Measurements from ENCODE around the gene ANKS1B. TPM values are rescaled to one million over a fixed set of nuclear protein-coding genes. Genes with fewer than 3 reads are reported as not detected.

ANKS1B gene
- total RNA-seq, 1 donor from 2014 or later, result 8.2 TPM

- DNase-seq (ENCODE audit: low spot score in 2 of 2), result no peak
- Histone ChIP-seq H3K36me3 (peaks cover 0 to 3% of the 10 kb centered on the region in 2 donors), H3K4me3 (no peak overlapping the region), H3K27ac (no peak overlapping the region), H3K4me1 (no peaks in the 10 kb centered on the region), H3K9me3 (no peaks in the 10 kb centered on the region), H3K27me3 (no peaks in the 10 kb centered on the region)
- intact Hi-C loops (cut with DNase I), result no loop called here
- TF ChIP-seq CTCF (IDR thresholded peaks at IDR 0.05), result no peak
Observed at GRCh38 chr12:98740751-98741150, 1244.0 kb downstream of the ANKS1B start.

- H3K27me3 ChIP-seq, result no peaks in the 10 kb centered on the region
- peaks cover 1 to 3% of the 10 kb centered on the region in 2 donors for H3K36me3 ChIP-seq
- H3K27ac ChIP-seq, result no peak overlapping the region
- H3K4me3 ChIP-seq, result no peak overlapping the region
- no peak for TF ChIP-seq CTCF (IDR thresholded peaks at IDR 0.05)
- intact Hi-C loops (cut with DNase I), result no loop called here
- no peaks in the 10 kb centered on the region for H3K9me3 ChIP-seq
- no peak for DNase-seq (ENCODE audit: low spot score in 2 of 2)
- H3K4me1 ChIP-seq, result no peaks in the 10 kb centered on the region
Observed at GRCh38 chr12:98738539-98738938, 1246.2 kb downstream of the ANKS1B start.

- peaks cover 6 to 7% of the 10 kb centered on the region in 2 donors for H3K36me3 ChIP-seq
- H3K27me3 ChIP-seq, result no peaks in the 10 kb centered on the region
- no peak overlapping the region for H3K4me3 ChIP-seq
- no peaks in the 10 kb centered on the region for H3K4me1 ChIP-seq
- intact Hi-C loops (cut with DNase I), result no loop called here
- no peak for TF ChIP-seq CTCF (IDR thresholded peaks at IDR 0.05)
- DNase-seq (ENCODE audit: low spot score in 2 of 2), result no peak
- no peaks in the 10 kb centered on the region for H3K9me3 ChIP-seq
- H3K27ac ChIP-seq, result no peak overlapping the region
Observed at GRCh38 chr12:98738002-98738401, 1246.7 kb downstream of the ANKS1B start.

- Histone ChIP-seq H3K4me1 (no peaks in the 10 kb centered on the region), H3K9me3 (no peaks in the 10 kb centered on the region), H3K4me3 (no peak overlapping the region), H3K27ac (no peak overlapping the region), H3K27me3 (no peaks in the 10 kb centered on the region), H3K36me3 (peaks cover 6 to 12% of the 10 kb centered on the region in 2 donors)
- DNase-seq (ENCODE audit: low spot score in 2 of 2), result no peak
- no peak for TF ChIP-seq CTCF (IDR thresholded peaks at IDR 0.05)
- intact Hi-C loops (cut with DNase I), result no loop called here
Observed at GRCh38 chr12:98737322-98737712, 1247.4 kb downstream of the ANKS1B start.

GRCh38 chr12:98736352-98737321 lies 1248.1 kb downstream of the ANKS1B start:
- TF ChIP-seq CTCF (IDR thresholded peaks at IDR 0.05), result no peak
- intact Hi-C loops (cut with DNase I), result no loop called here
- peaks cover 11 to 14% of the 10 kb centered on the region in 2 donors for H3K36me3 ChIP-seq
- H3K9me3 ChIP-seq, result no peaks in the 10 kb centered on the region
- DNase-seq (ENCODE audit: low spot score in 2 of 2), result no peak
- no peak overlapping the region for H3K4me3 ChIP-seq
- H3K27me3 ChIP-seq, result no peaks in the 10 kb centered on the region
- H3K4me1 ChIP-seq, result no peaks in the 10 kb centered on the region
- H3K27ac ChIP-seq, result no peak overlapping the region
